ENCODE data around the gene YPEL1. TPM values are rescaled to one million over a fixed set of nuclear protein-coding genes. Genes with fewer than 3 reads are reported as not detected.

Gene YPEL1
- total RNA-seq, 1 experiment from 2014 or later, result 3.1 TPM

DNA sequence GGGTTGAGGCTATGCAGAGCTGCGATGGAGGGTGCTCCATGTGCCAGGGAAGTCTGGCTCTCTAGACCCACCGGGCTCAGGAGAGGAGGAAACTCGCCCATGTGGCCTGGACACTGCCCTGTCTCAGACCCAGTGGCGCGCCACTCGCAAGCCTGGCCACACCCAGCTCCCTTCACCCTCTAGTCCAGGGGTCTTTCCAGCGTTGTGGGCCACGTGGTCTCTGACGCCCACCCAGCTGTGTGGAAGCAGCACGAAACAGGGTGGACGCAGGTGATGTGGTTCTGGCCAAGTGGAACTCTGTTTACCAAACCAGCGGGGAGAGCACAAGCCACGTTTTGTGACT, 41.6 kb downstream of the YPEL1 start:
- Histone ChIP-seq H3K36me3 (ENCODE audit: control insufficient read depth in 1 of 2, insufficient read depth in 2 of 2, low read length in 2 of 2) (peaks cover 6 to 8% of the 10 kb centered on the region in 2 experiments; a peak in 2 of 4 replicates), H3K9me2 (ENCODE audit: insufficient read depth) (no peaks in the 10 kb centered on the region), H3K4me1 (ENCODE audit: control insufficient read depth in 1 of 2, insufficient read depth in 2 of 2, low read length in 2 of 2) (no peaks in the 10 kb centered on the region), H3K27ac (ENCODE audit: low read depth, low read length) (no peak overlapping the region), H3K4me3 (replicated peaks in 1 of 2; ENCODE audit: low read depth in 1 of 2, low read length in 2 of 2) (no peak overlapping the region), H3K9ac (ENCODE audit: low read length) (no peak overlapping the region), H3K79me2 (ENCODE audit: insufficient read depth, low read length) (no peaks in the 10 kb centered on the region), H3K4me2 (ENCODE audit: low read length) (no peak overlapping the region), H3K9me3 (ENCODE audit: control insufficient read depth in 1 of 2, insufficient read depth in 1 of 2, low read depth in 1 of 2, low read length in 2 of 2) (no peaks in the 10 kb centered on the region), H2AFZ (ENCODE audit: low read depth, low read length, poor library complexity, severe bottlenecking) (no peak overlapping the region), H3K27me3 (ENCODE audit: insufficient read depth, low read length) (no peaks in the 10 kb centered on the region), H4K20me1 (ENCODE audit: insufficient read depth) (no peaks in the 10 kb centered on the region)
- BruUV-seq (replicated peaks), result no TSS peak
- RAD21 ChIA-PET (ENCODE audit: low non-redundant PET in 1 of 2, low total read pairs in 2 of 2, uncharacterized antibody in 2 of 2, unreplicated experiment in 2 of 2), result no interaction called here
- ATAC-seq (no peak), DNase-seq (ENCODE audit: low read depth, low spot score) (no peak)
- CTCF ChIA-PET, result interaction anchor here (0.6 kb wide), 1 partner anchor 10 kb away, joined by 3 read pairs; no protein-coding TSS in a partner anchor
- POLR2A ChIA-PET, result no interaction called here
- TF ChIP-seq SIN3A (IDR thresholded peaks at IDR 0.05; ENCODE audit: low read depth) (no peak), TCF7L2 (IDR thresholded peaks at IDR 0.05; ENCODE audit: borderline replicate concordance, extremely low read depth, insufficient read depth, insufficient read length) (no peak), CEBPB (IDR thresholded peaks at IDR 0.05; ENCODE audit: low read depth) (no peak), ZFX (IDR thresholded peaks at IDR 0.05) (no peak), SRF (IDR thresholded peaks at IDR 0.05; ENCODE audit: low read depth) (no peak), POLR2A (IDR thresholded peaks at IDR 0.05; ENCODE audit: borderline replicate concordance, extremely low read depth, insufficient read depth, insufficient read length) (no peak), ZBTB33 (IDR thresholded peaks at IDR 0.05; ENCODE audit: extremely low read depth, insufficient replicate concordance, low read length) (no peak), YY1 (IDR thresholded peaks at IDR 0.05; ENCODE audit: extremely low read depth, insufficient replicate concordance, low read depth, low read length) (no peak), ZNF274 (IDR thresholded peaks at IDR 0.05; ENCODE audit: low read depth, low read length) (no peak), REST (IDR thresholded peaks at IDR 0.05; ENCODE audit: low read depth) (no peak), SP1 (IDR thresholded peaks at IDR 0.05; ENCODE audit: low read depth) (no peak), ELF1 (IDR thresholded peaks at IDR 0.05; ENCODE audit: borderline replicate concordance, low read depth) (no peak), RAD21 (IDR thresholded peaks at IDR 0.05; ENCODE audit: low read depth) (no peak), JUND (IDR thresholded peaks at IDR 0.05) (no peak), POLR2AphosphoS5 (IDR thresholded peaks at IDR 0.05; ENCODE audit: low read depth, low read length) (no peak), FOSL1 (IDR thresholded peaks at IDR 0.05; ENCODE audit: low read depth) (no peak), EZH2 (IDR thresholded peaks at IDR 0.05) (no peak)
- TF ChIP-seq, protein P1, sequence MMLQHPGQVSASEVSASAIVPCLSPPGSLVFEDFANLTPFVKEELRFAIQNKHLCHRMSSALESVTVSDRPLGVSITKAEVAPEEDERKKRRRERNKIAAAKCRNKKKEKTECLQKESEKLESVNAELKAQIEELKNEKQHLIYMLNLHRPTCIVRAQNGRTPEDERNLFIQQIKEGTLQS (IDR thresholded peaks at IDR 0.05), result no peak
- TF ChIP-seq, protein P2, sequence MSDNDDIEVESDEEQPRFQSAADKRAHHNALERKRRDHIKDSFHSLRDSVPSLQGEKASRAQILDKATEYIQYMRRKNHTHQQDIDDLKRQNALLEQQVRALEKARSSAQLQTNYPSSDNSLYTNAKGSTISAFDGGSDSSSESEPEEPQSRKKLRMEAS (IDR thresholded peaks at IDR 0.05), result no peak
- TF ChIP-seq, protein P3, sequence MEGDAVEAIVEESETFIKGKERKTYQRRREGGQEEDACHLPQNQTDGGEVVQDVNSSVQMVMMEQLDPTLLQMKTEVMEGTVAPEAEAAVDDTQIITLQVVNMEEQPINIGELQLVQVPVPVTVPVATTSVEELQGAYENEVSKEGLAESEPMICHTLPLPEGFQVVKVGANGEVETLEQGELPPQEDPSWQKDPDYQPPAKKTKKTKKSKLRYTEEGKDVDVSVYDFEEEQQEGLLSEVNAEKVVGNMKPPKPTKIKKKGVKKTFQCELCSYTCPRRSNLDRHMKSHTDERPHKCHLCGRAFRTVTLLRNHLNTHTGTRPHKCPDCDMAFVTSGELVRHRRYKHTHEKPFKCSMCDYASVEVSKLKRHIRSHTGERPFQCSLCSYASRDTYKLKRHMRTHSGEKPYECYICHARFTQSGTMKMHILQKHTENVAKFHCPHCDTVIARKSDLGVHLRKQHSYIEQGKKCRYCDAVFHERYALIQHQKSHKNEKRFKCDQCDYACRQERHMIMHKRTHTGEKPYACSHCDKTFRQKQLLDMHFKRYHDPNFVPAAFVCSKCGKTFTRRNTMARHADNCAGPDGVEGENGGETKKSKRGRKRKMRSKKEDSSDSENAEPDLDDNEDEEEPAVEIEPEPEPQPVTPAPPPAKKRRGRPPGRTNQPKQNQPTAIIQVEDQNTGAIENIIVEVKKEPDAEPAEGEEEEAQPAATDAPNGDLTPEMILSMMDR (IDR thresholded peaks at IDR 0.05 in 2 of 3, conservative IDR thresholded peaks at IDR 0.05 in 1 of 3; ENCODE audit: borderline replicate concordance in 1 of 3, insufficient read depth in 1 of 3, low read depth in 2 of 3, low read length in 2 of 3), result no peak
- intact Hi-C loops (cut with micrococcal nuclease), result no loop called here
